ENCODE results near the gene PRKN. TPM values are rescaled to one million over a fixed set of nuclear protein-coding genes. Genes with fewer than 3 reads are reported as not detected.
"Not testable (repeated sequence)": the region's sequence is repeated elsewhere in the genome, so short reads cannot be mapped to it uniquely, and the experiment has no call there.

The PRKN gene
- total and polyA plus RNA-seq, 2 experiments from 2014 or later: 1.2 to 2.3 TPM

GRCh38 chr6:161890832-161891297 is 836.7 kb downstream of the PRKN start:
- Histone ChIP-seq H3K9ac (no peak overlapping the region), H3F3A (ENCODE audit: insufficient read depth) (no peaks in the 10 kb centered on the region), H2AFZ (no peak overlapping the region), H3K36me3 (ENCODE audit: low read depth) (no peaks in the 10 kb centered on the region), H3K79me2 (ENCODE audit: insufficient read depth) (no peaks in the 10 kb centered on the region), H3K27ac (no peak overlapping the region), H4K20me1 (ENCODE audit: insufficient read depth) (no peaks in the 10 kb centered on the region), H3K27me3 (replicated peaks; ENCODE audit: insufficient read depth) (no peaks in the 10 kb centered on the region), H3K4me2 (ENCODE audit: unreplicated experiment) (no peak overlapping the region), H3K9me3 (ENCODE audit: low read depth) (no peaks in the 10 kb centered on the region), H3K4me3 (no peak overlapping the region), H3K9me2 (ENCODE audit: insufficient read depth) (no peaks in the 10 kb centered on the region), H3K4me1 (ENCODE audit: insufficient read depth) (no peaks in the 10 kb centered on the region)
- WGBS, 2 experiments (ENCODE audit: low coverage in 1 of 2, low lambda C conversion rate in 2 of 2, missing lambda C conversion rate in 2 of 2): 69% methylated on average over 15 of the region's 15 CpGs
- DNase-seq: no peak
- in situ Hi-C loops (cut with MboI): no loop called here
- no peak for TF ChIP-seq EZH2 (IDR thresholded peaks at IDR 0.05; ENCODE audit: insufficient read depth, poor library complexity, severe bottlenecking)
- TF ChIP-seq EZH2phosphoT487 (IDR thresholded peaks at IDR 0.05; ENCODE audit: insufficient read depth, low read depth): no peak

- no peak for DNase-seq
Measured at GRCh38 chr6:161890133-161890831, 837.3 kb downstream of the PRKN start.

GRCh38 chr6:161889324-161889723 is 838.2 kb downstream of the PRKN start:
- no peaks in the 10 kb centered on the region for H3K4me1 ChIP-seq (ENCODE audit: insufficient read depth)

More at GRCh38 chr6:161890133-161890831, 837.3 kb downstream of the PRKN start:
- Histone ChIP-seq H3K9me3 (ENCODE audit: low read depth) (no peaks in the 10 kb centered on the region), H2AFZ (no peak overlapping the region), H3K9me2 (ENCODE audit: insufficient read depth) (no peaks in the 10 kb centered on the region), H3K36me3 (ENCODE audit: low read depth) (no peaks in the 10 kb centered on the region), H3K27ac (no peak overlapping the region), H3K79me2 (ENCODE audit: insufficient read depth) (no peaks in the 10 kb centered on the region), H3K27me3 (replicated peaks; ENCODE audit: insufficient read depth) (no peaks in the 10 kb centered on the region), H3K4me3 (no peak overlapping the region), H3F3A (ENCODE audit: insufficient read depth) (no peaks in the 10 kb centered on the region), H4K20me1 (ENCODE audit: insufficient read depth) (no peaks in the 10 kb centered on the region), H3K4me2 (ENCODE audit: unreplicated experiment) (no peak overlapping the region), H3K4me1 (ENCODE audit: insufficient read depth) (no peaks in the 10 kb centered on the region), H3K9ac (no peak overlapping the region)
- no peak for TF ChIP-seq EZH2 (IDR thresholded peaks at IDR 0.05; ENCODE audit: insufficient read depth, poor library complexity, severe bottlenecking)
- no peak for TF ChIP-seq EZH2phosphoT487 (IDR thresholded peaks at IDR 0.05; ENCODE audit: insufficient read depth, low read depth)
- in situ Hi-C loops (cut with MboI): no loop called here
- 51 to 64% methylated on average over 8 of the region's 8 CpGs for WGBS, 2 experiments (ENCODE audit: low coverage in 1 of 2, low lambda C conversion rate in 2 of 2, missing lambda C conversion rate in 2 of 2)

GRCh38 chr6:161886545-161886944 is 841.0 kb downstream of the PRKN start:
- H3K9me2 ChIP-seq (ENCODE audit: insufficient read depth); H2AFZ ChIP-seq; H3K4me2 ChIP-seq (ENCODE audit: unreplicated experiment); H3K27me3 ChIP-seq (replicated peaks; ENCODE audit: insufficient read depth); H4K20me1 ChIP-seq (ENCODE audit: insufficient read depth); H3F3A ChIP-seq (ENCODE audit: insufficient read depth); in situ Hi-C loops (cut with MboI); H3K4me3 ChIP-seq; H3K9ac ChIP-seq; H3K79me2 ChIP-seq (ENCODE audit: insufficient read depth); H3K9me3 ChIP-seq (ENCODE audit: low read depth); DNase-seq; H3K27ac ChIP-seq; H3K36me3 ChIP-seq (ENCODE audit: low read depth); H3K4me1 ChIP-seq (ENCODE audit: insufficient read depth): not testable (repeated sequence)
- WGBS, 2 experiments (ENCODE audit: low coverage in 1 of 2, low lambda C conversion rate in 2 of 2, missing lambda C conversion rate in 2 of 2): 84 to 92% methylated on average over 9 of the region's 9 CpGs

More at GRCh38 chr6:161889324-161889723, 838.2 kb downstream of the PRKN start:
- Histone ChIP-seq H4K20me1 (ENCODE audit: insufficient read depth) (no peaks in the 10 kb centered on the region), H3F3A (ENCODE audit: insufficient read depth) (no peaks in the 10 kb centered on the region), H2AFZ (no peak overlapping the region), H3K27me3 (replicated peaks; ENCODE audit: insufficient read depth) (no peaks in the 10 kb centered on the region), H3K9me2 (ENCODE audit: insufficient read depth) (no peaks in the 10 kb centered on the region), H3K27ac (no peak overlapping the region), H3K9me3 (ENCODE audit: low read depth) (no peaks in the 10 kb centered on the region), H3K4me2 (ENCODE audit: unreplicated experiment) (no peak overlapping the region), H3K79me2 (ENCODE audit: insufficient read depth) (no peaks in the 10 kb centered on the region), H3K36me3 (ENCODE audit: low read depth) (no peaks in the 10 kb centered on the region), H3K9ac (no peak overlapping the region), H3K4me3 (no peak overlapping the region)
- WGBS, 2 experiments (ENCODE audit: low coverage in 1 of 2, low lambda C conversion rate in 2 of 2, missing lambda C conversion rate in 2 of 2): 80 to 90% methylated on average over 7 of the region's 7 CpGs
- TF ChIP-seq EZH2phosphoT487 (IDR thresholded peaks at IDR 0.05; ENCODE audit: insufficient read depth, low read depth) (no peak), EZH2 (IDR thresholded peaks at IDR 0.05; ENCODE audit: insufficient read depth, poor library complexity, severe bottlenecking) (no peak)
- in situ Hi-C loops (cut with MboI): no loop called here
- DNase-seq: no peak
